Tibial artery (tissue), 4 donors: ENCODE results near the gene FBXL12.

Experiments
- DNase-seq, 2 donors: peaks; one replicate each; pipeline ENCODE4 v3.0.0-alpha.2; 2019
- H3K27ac ChIP-seq, 2 donors: fragments of 200-600 bp; sonication (generic) in 1 of 2; 1 replicate in 1 of 2; 2 replicates in 1 of 2; pipeline ENCODE4 v1.5.1; 2018 to 2019; ENCODE audit warnings: mild to moderate bottlenecking in 1 of 2
- H3K27me3 ChIP-seq, 2 donors: fragments of 200-600 bp; sonication (generic) in 1 of 2; one replicate each; pipeline versions ENCODE4 v1.5.1 to v1.6.0; 2016 to 2019
- H3K36me3 ChIP-seq, 3 donors: fragments of 200-600 bp; sonication (generic) in 2 of 3; one replicate each; pipeline ENCODE4 v1.5.1; 2016 to 2019; ENCODE audit warnings: mild to moderate bottlenecking in 2 of 3
- H3K4me1 ChIP-seq, 4 donors: fragments of 200-600 bp; sonication (generic) in 2 of 4; 1 replicate in 3 of 4; 2 replicates in 1 of 4; pipeline ENCODE4 v1.5.1; 2016 to 2019
- H3K4me3 ChIP-seq, 2 donors: fragments of 200-600 bp; sonication (generic) in 1 of 2; 1 replicate in 1 of 2; 2 replicates in 1 of 2; pipeline ENCODE4 v1.5.1; 2018 to 2019; ENCODE audit warnings: mild to moderate bottlenecking in 2 of 2
- H3K9me3 ChIP-seq, 3 donors: fragments of 200-600 bp; sonication (generic) in 1 of 3; one replicate each; pipeline ENCODE4 v1.5.1; 2016 to 2019
- CTCF ChIP-seq, 2 experiments: fragments of 200-600 bp in 1 of 2; fragments of 450-650 bp in 1 of 2; IDR thresholded peaks; one replicate each; pipeline ENCODE4 v1.5.1; 2017 to 2019; ENCODE audit warnings: antibody characterized with exemption in 2 of 2, mild to moderate bottlenecking in 1 of 2, moderate library complexity in 1 of 2
- intact Hi-C: fragments of 100-400 bp; cut with DNase I; formaldehyde crosslinking; loops from one replicate; pipeline ENCODE4 v1.15.0; 2023; ENCODE audit warnings: low total_unique reads

The FBXL12 gene

GRCh38 chr19:9854282-9854846 lies 35.5 kb upstream of the FBXL12 start:
- H3K27ac ChIP-seq: no peak overlapping the region
- no peaks in the 10 kb centered on the region for H3K27me3 ChIP-seq
- no peak for DNase-seq
- H3K36me3 ChIP-seq: peaks cover 0 to 44% (median 9%) of the 10 kb centered on the region in 3 donors
- H3K4me3 ChIP-seq: no peak overlapping the region
- no peaks in the 10 kb centered on the region for H3K9me3 ChIP-seq
- TF ChIP-seq CTCF (IDR thresholded peaks at IDR 0.05): no peak
- H3K4me1 ChIP-seq: no peaks in the 10 kb centered on the region
- intact Hi-C loops: no loop called here

DNA sequence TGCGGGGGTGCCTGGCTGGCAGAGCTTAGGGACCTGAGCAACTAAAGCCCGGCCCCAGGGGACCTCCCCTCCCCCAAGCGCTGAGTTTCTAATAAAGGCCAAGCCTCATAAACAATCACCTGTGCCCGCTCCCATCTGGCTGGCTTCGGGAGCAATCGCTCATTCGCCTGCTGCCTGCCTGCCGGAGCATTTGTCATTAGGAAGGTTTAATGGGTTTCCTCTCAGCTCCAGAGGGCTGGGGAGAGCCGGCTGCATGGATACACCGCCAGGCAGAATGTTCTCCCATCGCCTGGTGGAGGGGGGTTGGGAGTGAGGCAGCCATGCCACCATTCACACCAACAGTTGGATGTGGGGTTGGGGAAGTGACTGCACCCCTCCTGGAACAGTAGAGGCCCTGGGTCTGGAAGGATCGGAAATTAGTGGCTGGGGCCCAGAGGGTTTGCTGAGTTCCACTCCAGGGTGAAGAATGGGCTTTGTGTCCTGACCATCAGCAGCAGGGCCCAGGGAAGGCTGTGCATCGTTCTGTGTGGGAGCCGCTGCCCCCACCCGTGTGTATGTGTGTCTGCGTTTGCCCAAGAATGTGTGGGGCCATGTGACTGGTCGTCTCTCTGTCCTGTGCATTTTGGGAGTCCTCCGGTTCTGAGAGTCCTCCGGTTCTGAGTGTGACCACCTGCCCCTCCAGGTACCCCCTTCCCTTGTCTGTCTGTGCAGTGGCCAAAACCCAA lies 31.5 kb upstream of the FBXL12 start:
- no peak for TF ChIP-seq CTCF (IDR thresholded peaks at IDR 0.05)
- H3K4me1 ChIP-seq: peaks cover 0 to 7% (median 3%) of the 10 kb centered on the region in 4 donors
- no peak overlapping the region for H3K4me3 ChIP-seq
- H3K27me3 ChIP-seq: no peaks in the 10 kb centered on the region
- no peaks in the 10 kb centered on the region for H3K9me3 ChIP-seq
- H3K27ac ChIP-seq: no peak overlapping the region
- intact Hi-C loops: no loop called here
- H3K36me3 ChIP-seq: peaks cover 10 to 76% (median 34%) of the 10 kb centered on the region in 3 donors
- no peak for DNase-seq

GRCh38 chr19:9849791-9850190 lies 30.9 kb upstream of the FBXL12 start:
- Histone ChIP-seq H3K9me3 (no peaks in the 10 kb centered on the region), H3K4me1 (peaks cover 0 to 7% (median 3%) of the 10 kb centered on the region in 4 donors), H3K27me3 (no peaks in the 10 kb centered on the region), H3K36me3 (peaks cover 10 to 83% (median 36%) of the 10 kb centered on the region in 3 donors), H3K4me3 (no peak overlapping the region), H3K27ac (no peak overlapping the region)
- intact Hi-C loops: no loop called here
- no peak for TF ChIP-seq CTCF (IDR thresholded peaks at IDR 0.05)
- DNase-seq: no peak

GRCh38 chr19:9848762-9849161 lies 29.9 kb upstream of the FBXL12 start:
- intact Hi-C loops: no loop called here
- peaks cover 17 to 83% (median 43%) of the 10 kb centered on the region in 3 donors for H3K36me3 ChIP-seq
- no peak for DNase-seq

DNA sequence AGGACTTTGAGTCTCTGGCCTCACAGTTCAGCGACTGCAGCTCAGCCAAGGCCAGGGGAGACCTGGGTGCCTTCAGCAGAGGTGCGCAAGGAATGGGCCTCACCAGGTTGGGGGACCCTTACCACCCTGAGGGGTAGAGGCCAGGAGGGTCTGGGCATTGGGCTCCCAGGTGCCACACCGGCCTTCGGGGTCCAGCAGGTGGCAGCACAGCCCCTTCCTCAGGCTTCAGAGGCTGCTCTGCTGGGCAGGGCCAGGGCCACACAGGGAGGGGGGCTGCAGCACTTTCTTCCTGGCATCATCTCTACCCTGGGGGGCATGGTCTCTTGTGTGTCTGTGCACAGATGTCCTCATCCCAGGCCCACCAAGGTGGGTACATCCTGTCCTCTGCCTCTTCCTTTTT lies 29.2 kb upstream of the FBXL12 start:
- Histone ChIP-seq H3K4me1 (peaks cover 0 to 7% (median 3%) of the 10 kb centered on the region in 4 donors), H3K4me3 (no peak overlapping the region), H3K9me3 (peaks cover 0 to 7% (median 6%) of the 10 kb centered on the region in 3 donors), H3K27me3 (no peaks in the 10 kb centered on the region), H3K27ac (no peak overlapping the region), H3K36me3 (peaks cover 24 to 89% (median 50%) of the 10 kb centered on the region in 3 donors)
- DNase-seq: no peak
- TF ChIP-seq CTCF (IDR thresholded peaks at IDR 0.05): no peak
- intact Hi-C loops: no loop called here

More at GRCh38 chr19:9848762-9849161, 29.9 kb upstream of the FBXL12 start:
- TF ChIP-seq CTCF (IDR thresholded peaks at IDR 0.05): no peak
- Histone ChIP-seq H3K4me1 (peaks cover 0 to 7% (median 3%) of the 10 kb centered on the region in 4 donors), H3K27me3 (no peaks in the 10 kb centered on the region), H3K27ac (no peak overlapping the region), H3K9me3 (peaks cover 0 to 4% (median 2%) of the 10 kb centered on the region in 3 donors), H3K4me3 (no peak overlapping the region)
